ENCODE measurements around the gene SERPINC1.
A peak's percentile ranks its signal among the peaks of the same experiment; 100 is the strongest.
"Not testable (repeated sequence)": the region's sequence is repeated elsewhere in the genome, so short reads cannot be mapped to it uniquely, and the experiment has no call there.

SERPINC1 gene

GRCh38 chr1:173917149-173917548 is at the start of gene SERPINC1:
Gene SERPINC1 (minus strand): TSS chr1:173917327. CDS start chr1:173917259, 68 bp downstream.
- DNase-seq (ENCODE audit: low read depth in 2 of 3, low spot score in 1 of 3), result no peak

DNA sequence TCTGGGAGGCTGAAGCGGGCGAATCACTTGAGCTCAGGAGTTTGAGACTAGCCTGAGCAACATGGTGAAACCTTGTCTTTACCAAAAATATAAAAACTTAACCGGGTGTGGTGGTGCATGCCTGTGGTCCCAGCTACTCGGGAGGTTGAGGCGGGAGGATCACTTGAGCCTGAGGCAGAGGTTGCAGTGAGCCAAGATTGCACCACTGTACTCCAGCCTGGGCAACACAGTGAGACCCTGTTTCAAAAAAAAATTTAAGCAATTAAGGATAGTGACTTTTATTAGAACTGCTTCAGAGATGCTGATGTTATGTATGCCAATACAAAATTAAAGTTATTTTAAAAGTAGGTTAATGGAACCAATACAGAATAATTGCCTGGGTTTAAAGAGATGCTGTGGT is 48.8 kb upstream of the SERPINC1 start:
- not testable (repeated sequence) for DNase-seq (ENCODE audit: low read depth in 2 of 3, low spot score in 1 of 3)

GRCh38 chr1:173963477-173963876 is 46.4 kb upstream of the SERPINC1 start:
- no peak for DNase-seq (ENCODE audit: low read depth in 2 of 3, low spot score in 1 of 3)

DNA sequence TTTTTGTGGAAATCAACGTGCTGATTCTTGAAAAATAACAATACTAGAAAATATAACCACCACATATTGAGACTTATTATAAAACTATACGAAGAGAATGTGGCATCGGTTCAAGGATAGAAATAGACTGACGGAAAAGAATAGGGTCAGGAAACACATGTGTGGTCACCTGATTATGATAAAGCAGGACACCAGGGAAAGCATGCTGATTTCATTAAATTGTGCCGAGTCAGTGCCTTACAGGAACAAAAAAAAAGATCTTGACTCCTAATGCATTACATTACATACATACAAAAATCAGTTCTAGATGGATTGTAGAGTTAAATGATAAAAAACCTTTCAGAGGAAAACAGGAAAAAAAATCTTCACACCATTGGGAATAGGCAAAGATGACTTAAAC is 43.5 kb upstream of the SERPINC1 start:
- DNase-seq (ENCODE audit: low read depth in 2 of 3, low spot score in 1 of 3), result no peak

DNA sequence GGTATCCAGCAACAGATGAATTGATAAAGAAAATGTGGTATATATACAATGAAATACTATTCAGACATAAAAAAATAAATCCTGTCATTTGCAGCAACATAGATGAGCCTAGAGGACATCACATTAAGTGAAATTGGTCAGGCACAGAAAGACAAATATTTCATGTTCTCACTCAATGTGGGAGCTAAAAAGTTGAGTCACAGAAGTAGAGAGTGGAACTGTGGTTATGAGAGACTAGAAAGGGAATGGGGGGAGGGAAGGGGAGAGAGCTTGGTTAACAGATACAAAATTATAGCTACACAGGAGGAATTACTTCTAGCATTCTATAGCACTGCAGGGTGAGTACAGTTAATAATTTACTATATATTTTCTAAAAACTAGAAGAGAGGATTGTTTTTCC is 37.1 kb upstream of the SERPINC1 start:
- no peak for DNase-seq (ENCODE audit: low read depth in 2 of 3, low spot score in 1 of 3)

DNA sequence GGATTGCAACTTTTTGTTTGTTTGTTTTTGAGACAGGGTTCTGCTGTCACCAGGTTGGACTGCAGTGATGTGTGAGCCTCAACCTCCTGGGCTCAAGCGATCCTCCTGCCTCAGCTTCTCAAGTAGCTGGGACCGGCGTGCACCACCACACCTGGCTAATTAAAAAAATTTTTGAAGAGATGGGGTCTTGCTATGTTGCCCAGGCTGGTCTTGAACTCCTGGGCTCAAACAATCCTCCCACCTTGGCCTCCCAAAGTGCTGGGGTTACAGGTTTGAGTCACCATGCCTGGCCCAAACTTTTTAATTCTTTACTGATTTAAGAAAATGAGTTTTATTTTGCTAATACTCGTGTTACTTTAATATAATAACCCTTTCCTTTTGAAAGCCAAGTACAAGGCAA is 31.5 kb upstream of the SERPINC1 start:
- DNase-seq (ENCODE audit: low read depth in 2 of 3, low spot score in 1 of 3), result no peak

DNA sequence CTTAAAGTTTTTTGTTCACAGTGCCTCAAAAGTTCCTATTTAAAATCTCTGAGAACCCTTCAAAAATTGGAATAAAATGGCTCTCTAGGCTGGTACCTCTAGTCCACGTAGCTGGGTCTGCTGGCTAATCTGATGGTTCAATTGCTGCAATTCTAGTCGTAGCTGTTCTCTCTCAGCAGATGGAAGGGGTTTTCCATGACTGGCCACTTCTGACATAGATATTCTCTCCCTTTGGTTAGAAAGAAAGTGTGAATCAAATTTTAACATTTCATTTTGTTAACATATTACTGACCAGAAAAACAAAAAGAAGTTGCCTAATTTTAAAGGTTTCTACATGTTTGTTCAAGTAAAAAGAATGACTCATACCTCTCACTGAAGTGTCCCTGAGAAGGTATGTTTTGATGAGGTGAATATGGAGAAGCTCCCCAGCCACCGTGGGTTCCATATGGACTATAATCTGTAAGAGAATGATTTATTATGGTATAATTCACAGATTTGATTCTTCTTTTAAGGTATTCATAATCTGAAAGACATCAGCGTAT is 29.3 kb upstream of the SERPINC1 start:
- DNase-seq (ENCODE audit: low read depth in 2 of 3, low spot score in 1 of 3), result no peak

- no peak for DNase-seq (ENCODE audit: low read depth in 2 of 3, low spot score in 1 of 3)
Measured at GRCh38 chr1:173937062-173937461, 19.9 kb upstream of the SERPINC1 start.

GRCh38 chr1:173934440-173934839 is 17.3 kb upstream of the SERPINC1 start:
- DNase-seq (ENCODE audit: low read depth in 2 of 3, low spot score in 1 of 3), result no peak

DNA sequence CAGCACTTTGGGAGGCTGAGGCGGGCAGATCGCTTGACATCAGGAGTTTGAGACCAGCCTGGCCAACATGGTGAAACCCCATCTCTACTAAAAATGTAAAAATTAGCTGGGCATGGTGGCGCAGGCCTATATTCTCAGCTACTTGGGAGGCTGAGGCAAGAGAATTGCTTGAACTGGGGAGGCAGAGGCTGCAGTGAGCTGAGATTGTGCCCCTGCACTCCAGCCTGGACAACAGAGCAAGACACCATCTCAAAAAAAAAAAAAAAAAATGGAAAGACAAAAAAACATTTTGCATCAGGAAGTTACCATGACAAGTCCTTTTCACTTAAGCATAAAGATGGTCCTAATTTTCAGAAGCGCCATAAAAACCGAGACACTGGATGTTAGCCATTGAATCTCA is 13.4 kb upstream of the SERPINC1 start:
- not testable (repeated sequence) for DNase-seq (ENCODE audit: low read depth in 2 of 3, low spot score in 1 of 3)

DNA sequence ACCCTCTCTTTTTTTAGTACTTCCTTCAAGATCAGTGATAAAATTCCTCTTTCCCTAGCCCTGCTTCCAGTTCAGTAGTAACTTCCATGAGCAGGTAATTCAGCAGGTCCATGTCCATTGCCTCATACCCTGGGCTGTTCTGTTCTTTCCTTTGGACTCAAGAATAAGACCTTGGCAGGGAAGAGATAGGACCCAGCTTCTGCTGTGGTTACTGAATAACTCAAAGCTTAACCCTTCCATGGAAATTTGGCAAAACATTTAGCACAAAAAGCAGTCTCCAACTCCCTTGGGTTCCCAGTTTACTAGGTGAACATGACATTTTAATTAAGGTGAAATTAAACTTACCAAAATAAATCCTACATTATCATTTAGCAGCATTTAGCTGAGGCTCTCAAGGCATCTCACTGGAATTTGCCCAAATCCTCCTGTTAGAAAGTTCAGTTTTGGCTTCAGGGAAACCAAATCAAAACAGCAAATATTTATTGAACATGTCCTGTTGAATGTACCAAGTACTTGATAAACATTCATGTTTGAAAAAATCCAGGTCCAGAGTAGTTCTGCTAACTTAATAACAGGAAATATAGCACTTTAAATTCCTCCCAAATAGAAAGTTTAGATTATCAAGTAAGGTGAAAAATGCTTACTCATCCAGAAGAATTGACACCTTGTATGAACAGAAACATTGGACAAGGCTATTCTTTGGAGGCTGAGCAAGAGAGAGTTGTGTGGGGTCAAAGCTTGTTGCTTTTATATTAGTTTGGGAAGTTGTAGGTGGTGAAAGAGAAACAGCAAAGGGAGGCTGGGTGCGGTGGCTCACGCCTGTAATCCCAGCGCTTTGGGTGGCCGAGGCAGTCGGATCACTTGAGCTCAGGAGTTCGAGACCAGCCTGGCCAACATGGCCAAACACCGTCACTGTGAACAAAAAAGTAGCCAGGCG is 8.4 kb upstream of the SERPINC1 start:
- DNase-seq (ENCODE audit: low read depth in 2 of 3, low spot score in 1 of 3), result no peak

- DNase-seq (ENCODE audit: low read depth in 2 of 3, low spot score in 1 of 3), result no peak
Measured at GRCh38 chr1:173920861-173921260, 3.7 kb upstream of the SERPINC1 start.

- DNase-seq (ENCODE audit: low read depth in 2 of 3, low spot score in 1 of 3), result no peak
Measured at GRCh38 chr1:173917635-173918493, 737 bp upstream of the SERPINC1 start.

GRCh38 chr1:173916667-173917066 is 460 bp downstream of the SERPINC1 start:
- DNase-seq (ENCODE audit: low read depth in 2 of 3, low spot score in 1 of 3), result no peak

GRCh38 chr1:173915596-173915995 is 1.5 kb downstream of the SERPINC1 start:
- no peak for DNase-seq (ENCODE audit: low read depth in 2 of 3, low spot score in 1 of 3)

DNA sequence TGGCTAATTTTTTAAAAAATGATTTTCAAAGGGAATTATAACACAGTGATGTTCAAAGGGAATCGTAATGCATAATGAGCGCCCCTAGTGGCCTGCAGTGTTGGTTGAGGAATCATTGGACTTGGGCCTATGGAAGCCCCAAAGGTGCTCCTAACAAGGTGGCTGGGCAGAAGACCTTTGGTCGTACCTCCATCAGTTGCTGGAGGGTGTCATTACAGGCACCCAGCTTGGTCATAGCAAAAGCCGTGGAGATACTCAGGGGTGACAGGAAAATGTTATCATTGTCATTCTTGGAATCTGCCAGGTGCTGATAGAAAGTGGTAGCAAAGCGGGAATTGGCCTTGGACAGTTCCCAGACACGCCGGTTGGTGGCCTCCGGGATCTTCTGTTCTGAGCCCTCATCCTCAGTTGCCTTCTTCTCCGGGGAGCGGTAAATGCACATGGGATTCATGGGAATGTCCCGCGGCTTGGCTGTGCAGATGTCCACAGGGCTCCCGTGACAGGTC is 2.7 kb downstream of the SERPINC1 start:
- DNase-seq (ENCODE audit: low read depth in 2 of 3, low spot score in 1 of 3), result peak in 2 of 3 donors; percentile 15 to 20

GRCh38 chr1:173913111-173913510 is 4.0 kb downstream of the SERPINC1 start:
- no peak for DNase-seq (ENCODE audit: low read depth in 2 of 3, low spot score in 1 of 3)

DNA sequence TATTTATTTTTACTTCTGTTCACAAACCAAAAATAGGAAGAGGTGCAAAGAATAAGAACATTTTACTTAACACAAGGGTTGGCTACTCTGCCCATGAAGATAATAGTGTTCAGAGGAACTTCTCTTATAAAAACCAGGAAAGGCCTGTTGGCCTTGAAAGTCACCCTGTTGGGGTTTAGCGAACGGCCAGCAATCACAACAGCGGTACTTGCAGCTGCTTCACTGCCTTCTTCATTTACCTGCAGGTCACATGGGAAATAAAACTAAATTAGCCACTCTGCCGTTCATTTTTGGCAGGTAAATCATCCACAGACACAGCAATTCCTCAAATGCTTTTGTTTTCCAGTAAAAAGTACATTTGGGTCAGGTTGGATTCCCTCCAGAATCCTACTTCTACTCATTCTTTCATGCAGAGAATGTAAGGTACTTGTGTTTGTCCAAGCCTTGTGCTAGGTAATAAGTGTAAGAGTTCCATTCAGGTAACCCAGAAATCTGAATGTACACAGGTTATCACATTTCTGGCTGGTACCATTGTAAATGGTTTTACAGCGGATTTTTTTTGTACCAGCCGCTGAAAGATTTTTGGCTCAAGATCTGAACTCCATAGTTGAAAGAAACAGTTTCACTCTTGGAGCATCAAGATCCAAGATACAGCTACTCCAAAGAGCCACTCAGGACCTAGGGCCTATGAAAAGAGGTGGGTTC is 13.1 kb downstream of the SERPINC1 start:
- no peak for DNase-seq (ENCODE audit: low read depth in 2 of 3, low spot score in 1 of 3)

GRCh38 chr1:173900992-173901391 is 16.1 kb downstream of the SERPINC1 start:
- DNase-seq (ENCODE audit: low read depth in 2 of 3, low spot score in 1 of 3), result no peak

GRCh38 chr1:173900427-173900826 is 16.7 kb downstream of the SERPINC1 start:
- no peak for DNase-seq (ENCODE audit: low read depth in 2 of 3, low spot score in 1 of 3)

- DNase-seq (ENCODE audit: low read depth in 2 of 3, low spot score in 1 of 3), result no peak
Measured at GRCh38 chr1:173894189-173894588, 22.9 kb downstream of the SERPINC1 start.

Measured in stimulated activated CD4-positive, alpha-beta T cell treated with anti-CD3 and anti-CD28 coated beads, Interleukin-12 subunit alpha, Interleukin-12 subunit beta, amount 100 ng/mL, for 48 hours (primary cell).